ENCODE measurements around the gene ATF7IP2.

ATF7IP2 gene

DNA sequence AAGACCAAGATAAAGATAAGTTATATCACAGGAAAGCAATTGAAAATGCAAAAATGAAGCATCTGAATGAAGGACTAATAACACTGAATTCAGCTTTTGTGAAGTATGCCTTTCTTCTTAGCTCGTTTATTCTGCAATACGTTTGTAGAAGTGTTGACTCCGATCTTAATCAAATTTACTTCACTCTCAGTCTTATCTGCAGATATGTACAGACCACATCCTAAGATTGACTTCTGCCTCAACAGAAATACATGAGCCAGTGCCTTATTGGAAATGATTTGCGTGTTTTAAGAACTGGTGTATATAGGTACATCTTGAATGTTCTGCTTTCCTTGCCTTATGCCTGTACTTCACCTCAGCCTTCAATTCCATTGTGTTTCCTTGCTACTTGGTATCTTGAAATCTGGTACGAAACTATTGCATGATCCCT is 1.3 kb downstream of the ATF7IP2 start:
- no peak for TF ChIP-seq CTCF (IDR thresholded peaks at IDR 0.05; ENCODE audit: low read depth, low read length)
- H3K4me3 ChIP-seq (ENCODE audit: low read depth, low read length): no peak overlapping the region

- no peak overlapping the region for H3K4me3 ChIP-seq (ENCODE audit: low read depth, low read length)
These were observed 3.1 kb downstream of the ATF7IP2 start for GRCh38 chr16:10388988-10389387.

GRCh38 chr16:10390330-10390729 is 4.5 kb downstream of the ATF7IP2 start:
- TF ChIP-seq CTCF (IDR thresholded peaks at IDR 0.05; ENCODE audit: low read depth, low read length): no peak
- H3K4me3 ChIP-seq (ENCODE audit: low read depth, low read length): no peak overlapping the region

More at GRCh38 chr16:10388988-10389387, 3.1 kb downstream of the ATF7IP2 start:
- no peak for TF ChIP-seq CTCF (IDR thresholded peaks at IDR 0.05; ENCODE audit: low read depth, low read length)

GRCh38 chr16:10390867-10391266 is 5.0 kb downstream of the ATF7IP2 start:
- no peak overlapping the region for H3K4me3 ChIP-seq (ENCODE audit: low read depth, low read length)
- no peak for TF ChIP-seq CTCF (IDR thresholded peaks at IDR 0.05; ENCODE audit: low read depth, low read length)

DNA sequence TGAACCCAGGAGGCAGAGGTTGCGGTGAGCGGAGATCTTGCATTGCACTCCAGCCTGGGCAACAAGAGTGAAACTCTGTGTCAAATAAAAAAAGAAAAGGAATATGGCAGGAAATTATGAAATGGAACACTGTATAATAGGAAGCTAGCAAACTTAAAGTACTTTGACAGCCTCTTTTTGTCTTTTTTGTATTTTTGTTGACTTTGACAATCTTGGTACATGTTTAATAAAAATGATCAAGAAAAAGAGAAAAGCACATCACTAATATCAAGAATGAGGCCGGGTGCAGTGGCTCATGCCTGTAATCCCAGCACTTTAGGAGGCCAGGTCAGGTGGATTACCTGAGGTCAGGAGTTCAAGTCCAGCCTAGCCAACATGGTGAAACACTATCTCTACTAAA is 5.5 kb downstream of the ATF7IP2 start:
- no peak overlapping the region for H3K4me3 ChIP-seq (ENCODE audit: low read depth, low read length)
- no peak for TF ChIP-seq CTCF (IDR thresholded peaks at IDR 0.05; ENCODE audit: low read depth, low read length)

DNA sequence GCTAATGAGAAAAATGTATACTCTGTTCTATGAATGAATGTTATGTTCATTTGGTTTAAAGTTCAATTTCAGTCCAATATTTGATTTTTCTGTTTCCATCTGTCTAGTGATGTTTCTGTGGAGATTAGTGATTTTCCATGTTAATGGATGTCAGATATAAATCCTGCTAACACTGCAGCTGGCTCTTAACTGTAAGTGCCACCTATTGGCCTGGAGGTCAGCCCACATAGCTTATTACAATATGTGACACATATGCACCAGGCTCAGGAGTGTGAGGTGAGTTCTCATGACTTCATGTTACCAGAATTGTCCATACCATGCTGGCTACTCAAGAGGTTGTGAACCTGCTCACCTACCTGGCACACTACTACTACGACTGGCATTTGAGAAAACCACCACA is 17.1 kb downstream of the ATF7IP2 start:
- no peak overlapping the region for H3K4me3 ChIP-seq (ENCODE audit: low read depth, low read length)
- no peak for TF ChIP-seq CTCF (IDR thresholded peaks at IDR 0.05; ENCODE audit: low read depth, low read length)

GRCh38 chr16:10405386-10405939 is 19.6 kb downstream of the ATF7IP2 start:
- TF ChIP-seq CTCF (IDR thresholded peaks at IDR 0.05; ENCODE audit: low read depth, low read length): no peak
- no peak overlapping the region for H3K4me3 ChIP-seq (ENCODE audit: low read depth, low read length)

Measured in WI38 (cell line).